Measurements from ENCODE around the gene PLAAT2.
A peak's percentile ranks its signal among the peaks of the same experiment; 100 is the strongest.
"Not testable (repeated sequence)": the region's sequence is repeated elsewhere in the genome, so short reads cannot be mapped to it uniquely, and the experiment has no call there.

Gene PLAAT2

GRCh38 chr11:63608353-63609345 is 45.5 kb upstream of the PLAAT2 start:
- FAIRE-seq (no peak), DNase-seq (ENCODE audit: insufficient read length, low spot score) (no peak)
- no peak for TF ChIP-seq CTCF (IDR thresholded peaks at IDR 0.05; ENCODE audit: insufficient read depth, missing control alignments)

GRCh38 chr11:63603180-63603518 is 40.0 kb upstream of the PLAAT2 start:
- DNase-seq (ENCODE audit: insufficient read length, low spot score) (no peak), FAIRE-seq (no peak)
- TF ChIP-seq CTCF (IDR thresholded peaks at IDR 0.05; ENCODE audit: insufficient read depth, missing control alignments): no peak

- not testable (repeated sequence) for FAIRE-seq; DNase-seq (ENCODE audit: insufficient read length, low spot score)
Observed at GRCh38 chr11:63602290-63603179, 39.4 kb upstream of the PLAAT2 start.

GRCh38 chr11:63599211-63600122 is 36.3 kb upstream of the PLAAT2 start:
- DNase-seq (ENCODE audit: insufficient read length, low spot score): no peak
- no peak for TF ChIP-seq CTCF (IDR thresholded peaks at IDR 0.05; ENCODE audit: insufficient read depth, missing control alignments)
- no peak for FAIRE-seq

GRCh38 chr11:63598556-63598955 is 35.4 kb upstream of the PLAAT2 start:
- no peak for FAIRE-seq
- no peak for DNase-seq (ENCODE audit: insufficient read length, low spot score)
- TF ChIP-seq CTCF (IDR thresholded peaks at IDR 0.05; ENCODE audit: insufficient read depth, missing control alignments): no peak

- TF ChIP-seq CTCF (IDR thresholded peaks at IDR 0.05; ENCODE audit: insufficient read depth, missing control alignments): no peak
- no peak for FAIRE-seq
- DNase-seq (ENCODE audit: insufficient read length, low spot score): no peak
Observed at GRCh38 chr11:63595296-63595695, 32.1 kb upstream of the PLAAT2 start.

- FAIRE-seq: no peak
- peak; percentile 65 for TF ChIP-seq CTCF (IDR thresholded peaks at IDR 0.05; ENCODE audit: insufficient read depth, missing control alignments)
- no peak for DNase-seq (ENCODE audit: insufficient read length, low spot score)
Observed at GRCh38 chr11:63592975-63593395, 29.8 kb upstream of the PLAAT2 start.

Data from D721Med (cell line).